KOPT-K1 (cell line): ENCODE measurements around the gene HBS1L.
A peak's percentile ranks its signal among the peaks of the same experiment; 100 is the strongest.

ENCODE experiments used
- H3K27ac ChIP-seq: fragments of 200-600 bp; sonication (generic); 2 replicates; pipeline ENCODE4 v1.5.1; 2016; ENCODE audit warnings: antibody characterized with exemption, mild to moderate bottlenecking, low read depth, low read length; ENCODE audit not compliant: poor library complexity, severe bottlenecking
- H3K36me3 ChIP-seq: fragments of 200-600 bp; sonication (generic); 2 replicates; pipeline ENCODE4 v1.5.1; 2017; ENCODE audit warnings: antibody characterized with exemption, mild to moderate bottlenecking, low read length, moderate library complexity; ENCODE audit not compliant: insufficient read depth
- H3K9me3 ChIP-seq: fragments of 200-600 bp; sonication (generic); 2 replicates; pipeline ENCODE4 v1.5.1; 2017; ENCODE audit warnings: antibody characterized with exemption, low read length, mild to moderate bottlenecking; ENCODE audit not compliant: insufficient read depth, poor library complexity, severe bottlenecking

The HBS1L gene

GRCh38 chr6:135036731-135037420 is 17.7 kb downstream of the HBS1L start:
- Histone ChIP-seq H3K36me3 (peaks cover 87% of the 10 kb centered on the region), H3K27ac (no peak overlapping the region), H3K9me3 (no peaks in the 10 kb centered on the region)

GRCh38 chr6:135033238-135033637 is 21.4 kb downstream of the HBS1L start:
- H3K27ac ChIP-seq: no peak overlapping the region
- H3K9me3 ChIP-seq: no peaks in the 10 kb centered on the region
- peaks cover 84% of the 10 kb centered on the region for H3K36me3 ChIP-seq

GRCh38 chr6:135030532-135031178 is 24.0 kb downstream of the HBS1L start:
- Histone ChIP-seq H3K27ac (no peak overlapping the region), H3K36me3 (peaks cover 79% of the 10 kb centered on the region), H3K9me3 (no peaks in the 10 kb centered on the region)

- Histone ChIP-seq H3K36me3 (peaks cover 80% of the 10 kb centered on the region), H3K9me3 (no peaks in the 10 kb centered on the region), H3K27ac (no peak overlapping the region)
Measured at GRCh38 chr6:135030056-135030473, 24.6 kb downstream of the HBS1L start.

- no peak overlapping the region for H3K27ac ChIP-seq
Measured at GRCh38 chr6:135025775-135026174, 28.8 kb downstream of the HBS1L start.

GRCh38 chr6:135025175-135025574 is 29.4 kb downstream of the HBS1L start:
- Histone ChIP-seq H3K9me3 (no peaks in the 10 kb centered on the region), H3K27ac (no peak overlapping the region), H3K36me3 (peaks cover 39% of the 10 kb centered on the region)

More at GRCh38 chr6:135025775-135026174, 28.8 kb downstream of the HBS1L start:
- Histone ChIP-seq H3K36me3 (peaks cover 45% of the 10 kb centered on the region), H3K9me3 (no peaks in the 10 kb centered on the region)

- H3K36me3 ChIP-seq: peaks cover 15% of the 10 kb centered on the region; the same call in 1 of the 2 replicates
- peak overlapping the region; percentile 64 for H3K27ac ChIP-seq
- no peaks in the 10 kb centered on the region for H3K9me3 ChIP-seq
Measured at GRCh38 chr6:135022050-135022697, 32.4 kb downstream of the HBS1L start.

GRCh38 chr6:135021310-135022049 is 33.1 kb downstream of the HBS1L start:
- no peaks in the 10 kb centered on the region for H3K9me3 ChIP-seq
- H3K27ac ChIP-seq: peak overlapping the region; percentile 64
- peaks cover 9% of the 10 kb centered on the region; the same call in 1 of the 2 replicates for H3K36me3 ChIP-seq

- H3K27ac ChIP-seq: no peak overlapping the region
- no peaks in the 10 kb centered on the region; the same call in 1 of the 2 replicates for H3K36me3 ChIP-seq
- H3K9me3 ChIP-seq: no peaks in the 10 kb centered on the region
Measured at GRCh38 chr6:135018941-135019340, 35.7 kb downstream of the HBS1L start.

- Histone ChIP-seq H3K27ac (no peak overlapping the region), H3K36me3 (no peaks in the 10 kb centered on the region; the same call in 1 of the 2 replicates), H3K9me3 (no peaks in the 10 kb centered on the region)
Measured at GRCh38 chr6:135018052-135018451, 36.6 kb downstream of the HBS1L start.

GRCh38 chr6:135014353-135014832 is 40.2 kb downstream of the HBS1L start:
- Histone ChIP-seq H3K27ac (peak overlapping the region; percentile 80), H3K36me3 (peaks cover 16% of the 10 kb centered on the region)

GRCh38 chr6:135013211-135013610 is 41.4 kb downstream of the HBS1L start:
- no peaks in the 10 kb centered on the region for H3K9me3 ChIP-seq
- peaks cover 21% of the 10 kb centered on the region for H3K36me3 ChIP-seq
- peak overlapping the region; percentile 80 for H3K27ac ChIP-seq

More at GRCh38 chr6:135014353-135014832, 40.2 kb downstream of the HBS1L start:
- no peaks in the 10 kb centered on the region for H3K9me3 ChIP-seq

- Histone ChIP-seq H3K36me3 (peaks cover 21% of the 10 kb centered on the region), H3K27ac (peak overlapping the region; percentile 80)
Measured at GRCh38 chr6:135012764-135013163, 41.9 kb downstream of the HBS1L start.

GRCh38 chr6:135012349-135012748 is 42.3 kb downstream of the HBS1L start:
- H3K36me3 ChIP-seq: peaks cover 21% of the 10 kb centered on the region
- no peaks in the 10 kb centered on the region for H3K9me3 ChIP-seq
- peak overlapping the region; percentile 80 for H3K27ac ChIP-seq

More at GRCh38 chr6:135012764-135013163, 41.9 kb downstream of the HBS1L start:
- H3K9me3 ChIP-seq: no peaks in the 10 kb centered on the region

GRCh38 chr6:135008941-135009290 is 45.7 kb downstream of the HBS1L start:
- Histone ChIP-seq H3K9me3 (no peaks in the 10 kb centered on the region), H3K36me3 (peaks cover 30% of the 10 kb centered on the region), H3K27ac (no peak overlapping the region)
